ENCODE measurements around the gene TSEN2.

- TF ChIP-seq CTCF (IDR thresholded peaks at IDR 0.05) (no peak), POLR2A (IDR thresholded peaks at IDR 0.05) (no peak)
Measured at GRCh38 chr3:12579456-12579855, 95.2 kb downstream of the TSEN2 start.
